IPS DF 19.7 (cell line): ENCODE measurements around the gene TSHZ1.

Source experiments
- DNase-seq: peaks from one replicate; pipeline ENCODE4 v3.0.0-alpha.2; 2013; ENCODE audit warnings: low read depth, low spot score

Gene TSHZ1, protein sequence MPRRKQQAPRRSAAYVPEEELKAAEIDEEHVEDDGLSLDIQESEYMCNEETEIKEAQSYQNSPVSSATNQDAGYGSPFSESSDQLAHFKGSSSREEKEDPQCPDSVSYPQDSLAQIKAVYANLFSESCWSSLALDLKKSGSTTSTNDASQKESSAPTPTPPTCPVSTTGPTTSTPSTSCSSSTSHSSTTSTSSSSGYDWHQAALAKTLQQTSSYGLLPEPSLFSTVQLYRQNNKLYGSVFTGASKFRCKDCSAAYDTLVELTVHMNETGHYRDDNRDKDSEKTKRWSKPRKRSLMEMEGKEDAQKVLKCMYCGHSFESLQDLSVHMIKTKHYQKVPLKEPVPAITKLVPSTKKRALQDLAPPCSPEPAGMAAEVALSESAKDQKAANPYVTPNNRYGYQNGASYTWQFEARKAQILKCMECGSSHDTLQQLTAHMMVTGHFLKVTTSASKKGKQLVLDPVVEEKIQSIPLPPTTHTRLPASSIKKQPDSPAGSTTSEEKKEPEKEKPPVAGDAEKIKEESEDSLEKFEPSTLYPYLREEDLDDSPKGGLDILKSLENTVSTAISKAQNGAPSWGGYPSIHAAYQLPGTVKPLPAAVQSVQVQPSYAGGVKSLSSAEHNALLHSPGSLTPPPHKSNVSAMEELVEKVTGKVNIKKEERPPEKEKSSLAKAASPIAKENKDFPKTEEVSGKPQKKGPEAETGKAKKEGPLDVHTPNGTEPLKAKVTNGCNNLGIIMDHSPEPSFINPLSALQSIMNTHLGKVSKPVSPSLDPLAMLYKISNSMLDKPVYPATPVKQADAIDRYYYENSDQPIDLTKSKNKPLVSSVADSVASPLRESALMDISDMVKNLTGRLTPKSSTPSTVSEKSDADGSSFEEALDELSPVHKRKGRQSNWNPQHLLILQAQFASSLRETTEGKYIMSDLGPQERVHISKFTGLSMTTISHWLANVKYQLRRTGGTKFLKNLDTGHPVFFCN (N-terminal part only)

DNA sequence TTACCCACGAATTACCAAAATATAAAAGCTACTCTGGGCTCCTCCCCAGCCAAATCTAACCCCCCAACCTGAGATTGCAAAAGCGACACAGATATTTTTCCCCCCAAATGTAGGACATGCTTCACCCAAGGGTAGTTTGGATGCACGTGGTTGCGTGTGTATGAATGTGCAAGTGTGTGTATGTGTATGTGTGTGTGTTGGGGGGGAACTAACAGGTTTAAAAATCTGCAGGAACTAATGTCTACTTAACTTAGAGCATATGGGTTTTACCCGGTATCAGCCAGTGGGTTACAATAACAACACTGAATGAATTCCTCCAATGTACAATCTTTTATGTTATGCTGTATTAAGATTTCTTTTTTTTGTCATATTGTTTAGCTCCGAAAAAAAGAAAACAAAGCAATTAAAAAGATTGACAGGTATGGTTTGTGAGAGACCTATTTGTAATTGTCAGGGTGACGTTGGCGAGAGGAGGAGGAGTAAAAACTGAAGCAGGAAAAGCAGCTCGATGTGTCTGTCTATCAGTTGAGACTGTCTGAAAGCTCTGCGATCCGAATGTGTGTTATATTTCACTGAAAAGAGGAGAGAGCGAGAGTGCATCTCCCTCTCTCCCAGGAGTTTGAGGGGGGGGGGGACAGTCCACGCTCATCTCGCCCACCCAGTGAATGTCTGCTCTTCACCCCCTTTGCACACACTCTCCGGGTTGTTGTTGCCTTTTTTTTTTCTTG, at the start of gene TSHZ1:
Gene TSHZ1 (plus strand): TSS at position 524 of the 728 bp plus-strand sequence. CDS start 1,080 bp downstream, outside the sequence.
- DNase-seq, result no peak

DNA sequence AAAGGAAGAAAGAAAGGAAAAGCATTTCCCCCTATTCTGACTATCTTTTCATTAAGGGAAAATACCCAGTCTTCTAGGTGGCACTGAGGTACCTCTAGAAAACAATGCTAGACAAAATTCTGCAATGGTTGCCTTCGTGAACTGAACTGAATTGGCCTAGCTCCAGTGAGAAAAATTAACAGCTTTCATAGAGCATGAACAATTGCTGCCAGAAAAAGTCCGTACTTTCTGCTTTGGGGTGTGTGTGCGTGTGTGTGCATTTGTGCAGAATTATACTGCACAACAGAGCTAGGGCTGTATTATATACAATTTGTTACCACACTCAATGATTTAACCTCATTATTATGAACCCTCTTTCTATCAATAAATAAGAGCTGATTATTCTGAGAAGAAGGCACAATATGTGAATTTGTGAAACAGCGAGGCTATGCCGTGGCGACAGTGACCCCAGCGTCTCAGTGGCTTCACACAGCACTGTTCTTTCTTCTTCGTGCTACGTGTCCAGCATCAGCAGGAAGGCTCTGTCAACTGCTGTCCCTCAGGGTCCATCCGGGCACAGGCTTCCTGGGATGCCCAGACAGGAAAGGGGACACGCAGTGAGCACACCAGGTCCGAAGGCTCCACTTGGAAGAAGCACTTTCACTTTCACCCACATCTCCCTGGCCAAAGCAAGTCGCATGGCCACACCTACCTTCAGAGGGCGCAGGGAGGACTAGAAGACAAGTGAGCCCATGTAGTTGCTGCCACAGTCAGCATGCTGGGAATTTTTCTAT, 49.2 kb upstream of the TSHZ1 start:
- DNase-seq, result no peak

DNA sequence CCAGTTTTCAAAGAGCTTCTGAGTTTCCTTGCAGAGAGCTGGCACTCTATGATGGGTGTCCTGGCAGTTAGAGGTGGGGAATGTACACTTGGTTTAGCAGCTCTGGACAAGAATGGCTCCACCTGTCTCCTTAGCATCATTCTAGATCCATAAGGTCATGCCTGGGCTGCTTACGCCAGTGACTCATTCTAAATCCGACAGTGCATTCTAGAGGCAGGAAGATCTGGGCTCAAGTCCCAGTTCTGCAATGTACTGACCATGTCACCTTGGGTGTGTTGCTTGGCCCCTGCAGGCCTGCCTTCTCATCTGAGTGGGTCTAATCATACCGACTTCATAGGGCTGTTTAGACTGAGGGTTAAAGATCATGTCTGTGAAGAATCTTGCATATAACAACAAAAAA, 48.1 kb upstream of the TSHZ1 start:
- no peak for DNase-seq

DNA sequence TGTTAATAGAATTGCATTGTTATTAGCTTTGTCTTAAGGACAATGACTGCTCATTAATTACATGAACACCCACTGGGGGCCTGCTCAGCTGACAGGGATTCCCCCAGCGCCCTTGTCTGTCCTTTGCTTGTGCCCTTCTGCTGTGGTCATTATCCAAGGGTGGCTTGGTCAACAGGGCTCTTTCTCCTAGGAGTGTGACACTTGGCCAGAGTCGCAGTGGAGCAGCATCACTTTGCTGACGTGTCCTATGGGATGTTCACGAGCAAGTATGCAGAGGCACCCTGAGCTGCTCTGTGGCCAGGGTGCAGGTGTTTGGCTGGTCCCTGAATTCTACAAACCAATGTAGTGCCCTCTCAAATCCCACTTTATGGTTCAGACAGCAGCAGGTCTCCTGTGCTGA, 47.6 kb upstream of the TSHZ1 start:
- DNase-seq, result no peak

DNA sequence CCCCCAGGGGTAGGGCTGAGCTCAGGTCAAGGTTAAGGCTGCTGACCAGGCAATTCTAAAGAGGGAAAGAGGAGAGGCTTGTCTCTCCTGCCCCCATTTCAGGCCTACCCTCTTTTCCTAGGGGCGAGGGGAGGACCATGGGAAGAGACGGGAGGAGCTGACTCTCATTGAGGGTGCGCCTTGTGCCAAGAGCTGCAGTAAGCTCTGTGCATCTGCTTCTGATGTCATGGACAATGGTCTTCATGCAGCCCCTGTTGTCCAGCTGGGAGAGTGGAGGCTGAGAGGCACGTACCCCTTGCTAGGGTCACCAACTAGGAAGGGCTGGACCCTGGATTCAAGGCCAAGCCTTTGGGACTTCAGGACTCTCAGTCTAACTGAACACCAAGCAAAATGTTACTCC, 46.9 kb upstream of the TSHZ1 start:
- no peak for DNase-seq

DNA sequence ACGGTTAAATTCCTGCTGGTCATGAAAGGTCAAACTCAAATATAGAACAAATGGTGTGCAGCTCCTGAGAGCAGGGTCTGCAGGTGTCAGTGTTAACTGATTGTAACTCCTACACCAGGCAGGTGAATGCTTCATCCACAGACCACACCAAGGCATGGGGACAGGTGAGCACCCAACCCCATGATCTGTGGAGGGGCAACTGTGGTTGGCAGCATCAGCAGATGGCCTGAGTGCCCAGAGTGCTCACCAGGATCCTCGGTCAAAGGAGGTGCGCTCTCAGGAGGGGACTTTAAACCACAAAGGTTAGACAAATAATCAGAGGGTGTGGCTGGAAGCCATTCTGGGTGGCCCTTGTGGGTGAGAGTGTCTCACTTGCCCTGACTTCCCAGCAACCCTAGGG, 46.1 kb upstream of the TSHZ1 start:
- DNase-seq, result no peak

DNA sequence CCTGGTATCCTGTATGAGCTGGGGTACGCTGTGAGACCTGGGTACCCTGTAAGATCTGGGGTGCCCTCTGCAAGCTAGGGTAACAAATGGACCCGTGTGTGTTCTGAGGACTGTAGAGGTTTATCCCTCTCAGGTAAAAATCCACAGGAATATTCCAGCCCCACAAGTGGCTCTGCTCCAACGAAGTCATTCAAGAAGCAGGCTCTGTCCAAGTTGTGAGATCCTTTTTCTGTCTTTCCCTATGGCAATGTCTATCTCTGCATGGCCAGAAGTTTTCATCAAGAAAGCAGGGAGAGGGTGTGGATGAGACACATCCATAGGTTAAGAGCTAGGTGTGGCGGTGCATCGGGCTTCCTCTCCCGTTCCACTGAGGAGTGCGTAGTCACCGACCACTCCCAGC, 44.7 kb upstream of the TSHZ1 start:
- no peak for DNase-seq

DNA sequence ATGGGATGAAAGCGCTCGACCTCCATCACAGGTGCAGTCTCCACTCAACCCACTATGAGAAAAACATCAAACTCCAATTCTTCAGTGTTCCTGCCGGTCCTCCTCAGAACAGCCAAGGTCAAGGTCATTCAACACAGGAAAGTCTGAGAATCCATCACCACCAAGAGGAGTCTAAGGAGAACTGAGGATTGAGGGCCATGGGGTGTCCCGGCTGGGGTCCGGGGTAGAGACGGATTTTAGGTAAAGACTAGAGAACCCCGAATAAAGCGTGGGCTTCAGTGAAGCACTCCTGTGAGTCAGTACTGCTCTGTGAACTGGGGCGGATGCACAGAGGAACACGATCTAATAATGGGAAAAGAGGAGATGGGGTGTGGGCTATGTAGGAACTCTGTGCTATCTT, 43.5 kb upstream of the TSHZ1 start:
- no peak for DNase-seq

DNA sequence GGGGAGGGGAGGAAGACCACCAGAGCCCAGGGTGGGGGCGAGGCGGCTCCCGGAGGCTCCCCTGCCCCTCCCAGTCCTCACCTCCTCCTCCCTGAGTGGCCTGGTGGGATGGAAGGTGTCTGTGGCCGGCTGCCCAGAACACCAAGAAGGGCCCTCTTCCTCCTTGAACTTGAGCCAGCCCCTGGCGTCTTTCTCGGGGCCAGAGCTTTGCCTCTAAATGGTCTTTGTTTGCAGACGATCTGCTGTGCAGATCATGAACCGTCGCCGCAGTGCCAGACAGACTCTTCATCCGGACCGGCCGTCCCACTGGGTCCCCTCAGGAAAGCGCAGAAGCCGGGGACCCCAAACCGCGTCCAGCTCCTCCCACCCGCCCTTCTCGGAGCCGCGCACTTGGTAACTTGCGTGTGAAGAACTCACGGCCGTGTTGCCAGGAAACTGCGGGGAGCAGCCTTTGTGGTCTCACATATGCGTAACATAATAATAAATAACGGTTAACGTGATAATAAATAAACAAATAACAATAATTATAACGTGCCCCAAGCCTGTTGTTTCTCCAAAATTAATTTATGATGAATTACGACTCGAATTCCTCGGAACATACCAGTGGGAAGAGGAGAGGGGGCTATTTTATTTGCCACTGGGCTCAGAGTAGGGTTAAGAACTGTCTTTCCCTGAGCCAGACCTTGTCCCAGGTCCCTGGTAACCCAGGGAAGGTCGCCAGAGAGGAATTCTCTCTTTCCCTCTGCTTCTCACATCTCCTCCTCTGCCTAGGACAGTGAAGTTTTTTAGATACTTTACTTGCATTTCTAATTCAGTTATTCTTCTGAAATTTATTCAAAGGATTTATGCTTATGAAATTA, 42.6 kb upstream of the TSHZ1 start:
- DNase-seq, result no peak

DNA sequence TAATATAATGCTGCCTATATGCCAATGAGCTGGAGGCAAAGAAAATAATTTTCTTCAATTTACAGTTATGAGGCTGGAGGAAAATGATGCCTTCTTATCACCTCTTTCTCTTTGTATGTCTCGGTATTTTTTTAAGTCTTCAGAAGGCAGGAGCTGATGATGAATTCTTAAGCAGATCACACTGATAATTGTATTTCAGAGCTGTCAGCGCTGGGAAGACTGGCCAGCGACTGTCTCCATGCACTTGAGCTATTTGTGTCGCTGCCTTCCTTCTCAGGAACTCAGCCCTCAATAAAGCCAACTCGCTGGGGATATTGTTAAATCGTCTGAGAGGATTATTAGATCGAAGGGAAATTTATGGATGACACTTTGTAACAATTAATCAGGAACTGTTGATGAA, 42.0 kb upstream of the TSHZ1 start:
- no peak for DNase-seq

DNA sequence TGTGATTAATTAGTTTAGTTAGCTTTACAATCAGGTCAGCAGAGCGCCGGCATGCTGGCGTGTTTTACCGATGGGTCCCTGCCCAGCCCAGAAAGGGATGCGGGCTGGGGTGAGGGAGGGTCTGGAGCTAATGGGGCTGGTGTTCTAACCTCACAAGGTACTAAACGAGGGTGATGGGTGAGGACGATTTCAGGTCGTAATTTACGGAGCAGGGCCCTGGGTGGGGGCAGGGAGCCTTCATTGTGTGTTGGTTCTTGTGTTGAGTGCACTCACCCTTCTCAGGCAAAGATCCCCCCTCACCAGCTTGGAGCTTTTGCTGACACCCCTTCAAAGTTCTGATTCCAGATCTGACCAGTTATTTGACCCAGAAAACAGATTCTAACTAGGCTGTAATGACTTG, 41.2 kb upstream of the TSHZ1 start:
- no peak for DNase-seq

DNA sequence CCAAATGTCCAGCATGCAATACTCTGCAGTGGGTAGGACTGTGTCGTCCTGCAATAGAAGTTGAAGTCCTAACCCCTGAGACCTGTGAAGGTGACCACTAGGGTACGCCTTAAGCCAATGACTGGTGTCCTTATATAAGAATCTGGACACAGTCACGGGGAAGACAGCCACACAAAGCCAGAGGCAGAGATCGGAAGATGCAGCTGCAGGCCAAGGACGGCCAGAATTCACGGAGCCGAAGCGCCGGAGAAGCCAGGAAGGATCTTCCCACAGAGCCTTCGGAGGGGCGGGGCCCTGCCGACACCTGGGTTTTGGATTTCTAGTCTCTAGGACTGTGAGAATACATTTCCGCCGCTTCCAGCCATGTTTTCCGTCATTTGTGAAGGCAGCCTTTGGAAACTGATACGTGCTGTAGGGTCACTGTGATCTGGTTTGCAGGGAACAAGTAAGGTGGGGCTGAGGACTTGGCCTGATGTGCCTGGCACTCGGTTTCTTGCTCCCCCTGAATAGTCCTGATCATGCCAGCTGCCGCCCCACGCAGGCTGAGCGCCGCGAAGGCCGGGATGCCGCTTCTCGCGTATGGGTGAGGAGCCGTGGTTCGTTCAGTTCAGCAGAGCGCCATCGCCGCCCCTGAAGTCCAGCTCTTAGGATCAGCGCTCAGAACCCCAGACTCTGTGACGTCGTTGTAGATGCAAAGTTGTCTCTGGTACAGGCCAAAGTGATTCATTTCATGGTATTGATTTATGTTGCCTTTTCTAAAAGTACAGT, 40.4 kb upstream of the TSHZ1 start:
- DNase-seq, result no peak

DNA sequence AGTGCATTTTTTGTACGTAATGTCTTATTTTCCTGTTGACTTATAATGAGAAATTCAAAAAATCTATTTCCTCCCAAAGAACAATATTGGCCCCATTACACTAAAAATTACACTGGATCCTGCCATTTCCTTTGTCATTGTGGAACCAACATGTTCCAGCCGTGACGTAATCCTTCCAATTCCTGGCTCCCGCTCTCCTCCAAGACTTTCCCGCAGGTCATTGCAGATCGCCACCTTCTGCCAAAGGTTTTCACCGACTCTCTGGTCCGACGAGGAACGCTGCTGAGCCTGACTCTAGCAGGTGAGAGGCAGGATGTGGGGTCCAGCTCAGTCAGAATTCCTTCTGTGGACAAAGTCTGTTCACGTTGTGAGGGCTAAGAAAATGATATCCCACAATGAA, 39.7 kb upstream of the TSHZ1 start:
- DNase-seq, result no peak

DNA sequence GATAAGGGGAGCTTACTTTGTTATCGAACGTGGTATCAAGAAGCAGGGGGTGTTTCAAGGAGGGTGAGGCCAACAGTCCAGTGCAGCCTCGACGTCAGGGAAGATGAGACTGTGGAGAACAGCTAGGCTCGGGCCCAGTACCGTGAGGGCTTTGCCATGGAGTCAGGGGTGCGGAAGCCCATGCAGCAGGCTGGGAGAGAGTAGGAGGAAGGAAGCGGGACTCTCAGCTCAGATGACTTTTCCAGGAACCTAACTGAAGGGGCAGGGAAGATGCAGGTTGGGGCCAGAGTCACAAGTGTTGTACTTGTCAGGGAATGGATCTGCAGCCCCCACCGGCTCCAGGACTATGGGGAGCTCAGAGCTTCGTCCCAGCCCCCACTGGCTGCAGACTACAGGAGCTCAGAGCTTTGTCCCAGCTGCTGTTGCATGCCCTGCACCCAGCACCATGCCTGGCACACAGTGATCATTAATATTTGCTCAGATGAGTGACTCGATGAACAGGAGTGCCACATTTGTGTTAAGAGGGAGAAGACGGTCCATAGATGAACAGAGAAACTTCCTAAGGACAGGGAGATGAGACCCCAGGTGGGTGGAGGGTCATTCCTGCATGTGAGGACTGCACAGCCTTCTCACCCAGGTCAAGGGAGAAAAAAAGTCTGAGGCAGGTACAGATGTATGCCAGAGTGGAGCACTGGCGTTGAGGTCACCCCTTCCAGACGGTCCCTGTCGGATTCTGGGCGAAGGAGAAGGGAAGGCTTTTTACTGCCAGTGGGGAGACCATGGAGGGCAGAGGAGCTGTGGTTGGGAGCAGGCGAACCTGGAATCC, 38.1 kb upstream of the TSHZ1 start:
- no peak for DNase-seq

DNA sequence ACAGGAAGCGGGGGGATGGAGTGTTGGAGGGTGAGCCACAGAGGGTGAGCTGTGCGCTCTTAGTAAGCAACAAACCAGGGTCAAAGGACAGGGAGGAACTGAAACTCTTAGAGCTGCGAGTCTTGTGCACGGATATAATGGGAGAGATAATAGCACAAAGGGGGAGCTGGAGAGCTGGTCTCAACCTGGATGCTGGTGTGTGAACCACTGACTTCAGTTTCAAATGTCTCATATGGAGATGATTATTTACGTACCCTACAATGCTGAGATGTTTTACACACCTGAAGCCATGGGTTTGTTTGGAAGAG, 37.5 kb upstream of the TSHZ1 start:
- DNase-seq, result no peak

DNA sequence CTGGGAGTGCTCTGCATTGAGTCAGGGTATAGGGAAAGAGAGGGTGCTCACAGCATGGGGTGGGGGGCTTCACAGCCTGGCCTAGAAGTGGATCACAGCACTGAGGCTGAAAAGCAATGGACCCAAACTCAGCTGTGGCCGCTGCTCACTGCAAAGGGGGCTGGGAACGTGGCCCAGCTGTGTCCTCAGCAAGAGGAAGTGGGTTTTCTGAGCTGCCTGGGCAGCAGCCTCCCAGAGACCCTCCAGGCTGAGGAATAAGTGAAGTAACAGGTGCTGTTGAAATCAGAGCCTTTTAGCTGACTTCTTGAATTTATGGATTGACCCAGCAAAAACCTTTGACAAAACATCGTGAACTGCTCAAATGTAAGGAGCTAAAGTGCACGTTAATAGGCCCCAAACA, 36.9 kb upstream of the TSHZ1 start:
- DNase-seq, result no peak

DNA sequence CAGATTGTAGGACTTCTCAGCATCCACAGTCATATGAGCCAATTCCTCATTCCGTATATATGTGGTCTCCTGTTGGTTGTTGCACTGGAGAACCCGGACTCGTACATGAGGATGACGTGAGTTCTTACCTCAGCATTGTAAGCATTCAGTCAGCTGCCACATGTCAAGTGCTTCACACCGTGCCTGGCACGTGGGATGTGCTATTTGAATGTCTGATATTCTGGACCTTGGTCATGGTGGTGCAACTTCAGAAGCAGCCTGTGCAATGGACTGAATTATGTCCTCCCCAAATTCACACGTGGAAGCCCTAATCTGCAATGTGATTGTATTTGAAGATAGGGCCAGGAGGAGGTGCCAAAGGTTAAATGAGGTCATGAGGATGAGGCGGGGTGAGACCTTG, 33.7 kb upstream of the TSHZ1 start:
- no peak for DNase-seq

DNA sequence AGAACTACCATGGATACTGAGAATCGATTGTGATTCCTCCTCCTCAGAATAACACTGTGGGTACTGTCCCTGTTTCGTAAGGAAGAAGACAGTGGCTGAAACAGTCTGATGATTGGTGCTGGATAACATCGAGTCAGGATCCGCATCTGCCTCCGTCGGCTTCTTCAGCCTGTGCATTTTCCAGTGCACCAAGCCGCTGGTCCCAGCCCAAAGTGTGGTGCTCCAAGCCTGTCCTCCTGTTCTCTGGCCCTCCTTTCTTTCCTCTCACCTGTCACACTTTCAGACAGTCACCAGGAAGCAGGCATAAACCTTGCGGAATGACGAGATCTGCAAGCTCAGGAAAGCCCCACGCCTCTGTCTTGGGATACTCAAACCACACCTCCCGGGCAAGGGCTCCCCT, 32.2 kb upstream of the TSHZ1 start:
- no peak for DNase-seq
